Mesenchymal stem cell (in vitro differentiated cells and primary cell): ENCODE data around the gene MMP24OS.
A peak's percentile ranks its signal among the peaks of the same experiment; 100 is the strongest.

Experiments
- DNase-seq: peaks from one replicate; pipeline ENCODE4 v3.0.0-alpha.2; 2013
- H2AFZ ChIP-seq: one replicate; pipeline ENCODE4 v1.6.1; 2013; ENCODE audit warnings: low read depth, mild to moderate bottlenecking, control low read depth, inconsistent platforms, low read length, moderate library complexity
- H2AK5ac ChIP-seq: 2 replicates; pipeline ENCODE4 v1.6.1; 2013; ENCODE audit warnings: low read length, moderate library complexity, mild to moderate bottlenecking, inconsistent platforms; ENCODE audit not compliant: severe bottlenecking
- H2BK120ac ChIP-seq: one replicate; pipeline ENCODE4 v1.6.1; 2013; ENCODE audit warnings: low read depth, mild to moderate bottlenecking, inconsistent platforms, low read length, moderate library complexity
- H2BK12ac ChIP-seq, 2 experiments: one replicate each; pipeline ENCODE4 v1.6.1; 2013; ENCODE audit warnings: inconsistent platforms in 2 of 2, low read length in 2 of 2, mild to moderate bottlenecking in 2 of 2, moderate library complexity in 2 of 2, control low read depth in 1 of 2
- H2BK15ac ChIP-seq: one replicate; pipeline ENCODE4 v1.6.1; 2013; ENCODE audit warnings: mild to moderate bottlenecking, low read depth, inconsistent platforms; ENCODE audit not compliant: poor library complexity, severe bottlenecking
- H2BK5ac ChIP-seq: 2 replicates; pipeline ENCODE4 v1.6.1; 2013; ENCODE audit warnings: low read depth, mild to moderate bottlenecking, low read length, control low read depth, inconsistent platforms; ENCODE audit not compliant: poor library complexity, severe bottlenecking
- H3K14ac ChIP-seq, 2 experiments: one replicate each; pipeline ENCODE4 v1.6.1; 2013; ENCODE audit warnings: inconsistent platforms in 2 of 2, low read length in 2 of 2, control low read depth in 1 of 2, mild to moderate bottlenecking in 1 of 2, moderate library complexity in 1 of 2
- H3K18ac ChIP-seq, 2 experiments: one replicate each; pipeline ENCODE4 v1.6.1; 2013; ENCODE audit warnings: inconsistent platforms in 2 of 2, low read length in 2 of 2, control low read depth in 1 of 2, low read depth in 1 of 2, mild to moderate bottlenecking in 1 of 2
- H3K23ac ChIP-seq, 2 experiments: one replicate each; pipeline ENCODE4 v1.6.1; 2013; ENCODE audit warnings: inconsistent platforms in 2 of 2, low read length in 2 of 2, mild to moderate bottlenecking in 2 of 2, moderate library complexity in 2 of 2, control low read depth in 1 of 2
- H3K27ac ChIP-seq: 2 replicates; pipeline ENCODE4 v1.5.1; 2013; ENCODE audit warnings: mild to moderate bottlenecking, moderate library complexity, low read length, control low read depth, inconsistent platforms; ENCODE audit not compliant: poor library complexity, severe bottlenecking
- H3K27me3 ChIP-seq, 2 experiments: 2 replicates each; pipeline versions ENCODE4 v1.6.1 to v1.7.0; 2013; ENCODE audit warnings: low read length in 2 of 2, mild to moderate bottlenecking in 2 of 2, moderate library complexity in 2 of 2, control low read depth in 1 of 2, inconsistent platforms in 1 of 2; ENCODE audit not compliant: control insufficient read depth in 1 of 2, insufficient read depth in 1 of 2
- H3K36me3 ChIP-seq, 2 experiments: 2 replicates each; pipeline versions ENCODE4 v1.6.1 to v1.7.0; 2013; ENCODE audit warnings: low read length in 2 of 2, control low read depth in 1 of 2, inconsistent platforms in 1 of 2, low read depth in 1 of 2, mild to moderate bottlenecking in 1 of 2; ENCODE audit not compliant: insufficient read depth in 2 of 2, control insufficient read depth in 1 of 2
- H3K4ac ChIP-seq, 2 experiments: one replicate each; pipeline ENCODE4 v1.6.1; 2013; ENCODE audit warnings: inconsistent platforms in 2 of 2, low read length in 2 of 2, mild to moderate bottlenecking in 2 of 2, moderate library complexity in 2 of 2, control low read depth in 1 of 2, low read depth in 1 of 2
- H3K4me1 ChIP-seq: 2 replicates; pipeline ENCODE4 v1.6.1; 2013; ENCODE audit warnings: low read depth, low read length, control low read depth; ENCODE audit not compliant: control insufficient read depth, insufficient read depth
- H3K4me2 ChIP-seq: 2 replicates; pipeline ENCODE4 v1.6.1; 2013; ENCODE audit warnings: low read length, mild to moderate bottlenecking, inconsistent platforms; ENCODE audit not compliant: poor library complexity, severe bottlenecking
- H3K4me3 ChIP-seq, 2 experiments: 2 replicates each; pipeline versions ENCODE4 v1.5.1 to v1.7.0; 2013; ENCODE audit warnings: low read length in 2 of 2, mild to moderate bottlenecking in 2 of 2, control low read depth in 1 of 2, low read depth in 1 of 2; ENCODE audit not compliant: insufficient read depth in 1 of 2
- H3K79me1 ChIP-seq: replicated peaks from 2 replicates; pipeline ENCODE4 v1.6.1; 2013; ENCODE audit warnings: mild to moderate bottlenecking, control low read depth, low read length, inconsistent platforms; ENCODE audit not compliant: poor library complexity, severe bottlenecking
- H3K9ac ChIP-seq: 2 replicates; pipeline ENCODE4 v1.7.0; 2013; ENCODE audit warnings: mild to moderate bottlenecking, low read length, moderate library complexity
- H3K9me3 ChIP-seq: 2 replicates; pipeline ENCODE4 v1.7.0; 2013; ENCODE audit warnings: mild to moderate bottlenecking, low read length; ENCODE audit not compliant: control insufficient read depth
- H4K8ac ChIP-seq: one replicate; pipeline ENCODE4 v1.6.1; 2013; ENCODE audit warnings: inconsistent platforms, mild to moderate bottlenecking, low read length, moderate library complexity
- H4K91ac ChIP-seq: one replicate; pipeline ENCODE4 v1.6.1; 2013; ENCODE audit warnings: mild to moderate bottlenecking, low read length, inconsistent platforms
- WGBS: methylation state at CpG from one replicate; pipeline ENCODE4 v1.1.7; 2013; ENCODE audit warnings: mixed read lengths; 5-methylcytosine and 5-hydroxymethylcytosine counted together

The MMP24OS gene

DNA sequence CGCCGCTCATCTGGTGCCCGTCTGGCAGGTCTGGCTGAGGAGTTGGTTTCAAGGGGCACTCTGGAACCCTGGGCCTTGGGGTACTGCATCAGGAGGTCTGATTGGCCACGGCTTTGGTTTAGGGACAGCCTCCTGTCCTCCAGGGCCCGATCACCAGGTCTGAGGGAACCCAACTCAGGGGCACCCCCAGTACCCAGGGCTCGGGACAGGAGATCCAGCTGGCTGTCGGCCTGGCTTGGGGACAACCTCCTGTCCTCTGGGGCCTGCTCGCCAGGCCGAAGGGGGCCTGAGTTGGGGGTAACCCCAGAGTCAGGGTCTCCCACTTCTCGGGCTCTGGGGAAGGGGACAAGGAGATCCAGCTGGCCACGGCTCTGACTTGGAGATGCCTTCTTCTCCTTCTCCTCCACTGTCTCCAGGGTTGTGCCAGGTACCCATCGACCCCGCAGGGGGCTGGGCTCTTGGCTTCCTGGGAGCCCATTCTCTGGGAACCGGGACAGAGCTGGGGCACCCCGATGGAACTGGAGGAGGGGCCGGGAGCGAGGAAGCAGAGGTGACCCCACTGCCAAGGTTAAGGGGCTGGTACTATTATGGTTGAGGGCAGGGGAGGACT lies 9.1 kb upstream of the MMP24OS start:
- no peak overlapping the region for H3K9ac ChIP-seq
- no peak overlapping the region for H2BK5ac ChIP-seq
- peaks cover 15% of the 10 kb centered on the region for H3K4me1 ChIP-seq

GRCh38 chr20:35286077-35286898 lies 8.4 kb upstream of the MMP24OS start:
- WGBS, result 97% methylated on average over 12 of the region's 12 CpGs
- no peak overlapping the region for H3K4me2 ChIP-seq
- no peak overlapping the region for H2BK120ac ChIP-seq
- peaks cover 15% of the 10 kb centered on the region for H3K4me1 ChIP-seq
- no peak overlapping the region for H3K9ac ChIP-seq
- no peak overlapping the region for H4K8ac ChIP-seq
- peak overlapping the region; percentile 50 for H2BK15ac ChIP-seq
- no peaks in the 10 kb centered on the region for H3K79me1 ChIP-seq
- DNase-seq, result no peak
- H2BK5ac ChIP-seq, result no peak overlapping the region
- peak overlapping the region in 1 of 2 experiments; percentile 20 for H3K4me3 ChIP-seq
- no peak overlapping the region for H3K4ac ChIP-seq
- peak overlapping the region; percentile 80 for H2AK5ac ChIP-seq
- H3K27me3 ChIP-seq, result peaks cover 0 to 10% of the 10 kb centered on the region in 2 experiments
- H3K23ac ChIP-seq, result no peak overlapping the region
- peaks cover 3 to 12% of the 10 kb centered on the region in 2 experiments for H3K36me3 ChIP-seq
- H2BK12ac ChIP-seq, result peak overlapping the region in 1 of 2 experiments; percentile 13
- H3K18ac ChIP-seq, result no peak overlapping the region
- H2AFZ ChIP-seq, result no peak overlapping the region
- no peaks in the 10 kb centered on the region for H3K9me3 ChIP-seq
- no peak overlapping the region for H3K27ac ChIP-seq
- H3K14ac ChIP-seq, result no peak overlapping the region
- no peak overlapping the region for H4K91ac ChIP-seq

More for the DNA sequence above, 9.1 kb upstream of the MMP24OS start:
- H3K4me3 ChIP-seq, result no peak overlapping the region
- H3K36me3 ChIP-seq, result peaks cover 0 to 6% of the 10 kb centered on the region in 2 experiments
- H2BK12ac ChIP-seq, result no peak overlapping the region
- no peaks in the 10 kb centered on the region for H3K9me3 ChIP-seq
- H3K23ac ChIP-seq, result no peak overlapping the region
- DNase-seq, result no peak
- no peak overlapping the region for H3K27ac ChIP-seq
- H3K14ac ChIP-seq, result no peak overlapping the region
- no peak overlapping the region for H3K4ac ChIP-seq
- peaks cover 0 to 10% of the 10 kb centered on the region in 2 experiments for H3K27me3 ChIP-seq
- 90% methylated on average over 17 of the region's 17 CpGs for WGBS
- H3K4me2 ChIP-seq, result no peak overlapping the region
- H2AFZ ChIP-seq, result no peak overlapping the region
- no peak overlapping the region for H3K18ac ChIP-seq
- H4K8ac ChIP-seq, result no peak overlapping the region
- no peak overlapping the region for H2BK120ac ChIP-seq
- H4K91ac ChIP-seq, result no peak overlapping the region
- peak overlapping the region; percentile 50 for H2BK15ac ChIP-seq
- H2AK5ac ChIP-seq, result peak overlapping the region; percentile 80
- H3K79me1 ChIP-seq, result no peaks in the 10 kb centered on the region

DNA sequence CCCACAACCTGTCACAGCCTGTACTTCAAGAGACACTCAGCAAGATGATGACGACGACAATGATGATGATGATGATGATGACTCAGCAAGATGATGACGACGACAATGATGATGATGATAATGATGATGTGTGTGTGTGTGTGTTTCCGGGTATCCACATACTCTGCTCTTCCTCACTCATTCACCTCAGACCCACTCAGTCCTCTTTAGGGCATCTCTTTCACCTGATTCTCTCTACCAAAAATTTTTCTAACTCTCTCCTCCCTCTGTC lies 7.8 kb upstream of the MMP24OS start:
- Histone ChIP-seq H4K91ac (no peak overlapping the region), H3K4ac (no peak overlapping the region), H3K27ac (no peak overlapping the region), H3K23ac (no peak overlapping the region), H3K79me1 (no peaks in the 10 kb centered on the region), H2BK120ac (no peak overlapping the region), H3K4me3 (peak overlapping the region in 1 of 2 experiments; percentile 99), H3K9me3 (no peaks in the 10 kb centered on the region), H2AFZ (no peak overlapping the region), H2BK12ac (no peak overlapping the region), H2AK5ac (no peak overlapping the region), H3K9ac (no peak overlapping the region), H3K36me3 (peaks cover 6 to 14% of the 10 kb centered on the region in 2 experiments), H4K8ac (peak overlapping the region; percentile 38), H2BK15ac (no peak overlapping the region), H3K27me3 (peaks cover 0 to 7% of the 10 kb centered on the region in 2 experiments), H3K4me1 (peaks cover 15% of the 10 kb centered on the region), H3K4me2 (no peak overlapping the region), H2BK5ac (no peak overlapping the region), H3K14ac (no peak overlapping the region), H3K18ac (no peak overlapping the region)
- DNase-seq, result no peak
- 90% methylated on average over 2 of the region's 5 CpGs for WGBS
